HG03442 (cell line): Measurements from ENCODE around the gene UBE2G2.

Experiments
- ATAC-seq: cut with Tn5 transposase; IDR thresholded peaks from one replicate; pipeline ENCODE4 v1.9.1; 2021; ENCODE audit warnings: mild to moderate bottlenecking, moderate library complexity; ENCODE audit not compliant: unreplicated experiment

UBE2G2 gene

GRCh38 chr21:44732263-44732662, 69.4 kb downstream of the UBE2G2 start:
- ATAC-seq, result no peak

- ATAC-seq, result no peak
These were observed 70.6 kb downstream of the UBE2G2 start for GRCh38 chr21:44730951-44731579.

- ATAC-seq, result no peak
These were observed 71.6 kb downstream of the UBE2G2 start for GRCh38 chr21:44730028-44730395.

- no peak for ATAC-seq
These were observed 72.1 kb downstream of the UBE2G2 start for GRCh38 chr21:44729336-44730027.

- no peak for ATAC-seq
These were observed 72.9 kb downstream of the UBE2G2 start for GRCh38 chr21:44728716-44729115.

GRCh38 chr21:44727757-44728156, 73.9 kb downstream of the UBE2G2 start:
- ATAC-seq, result no peak

GRCh38 chr21:44727321-44727720, 74.3 kb downstream of the UBE2G2 start:
- no peak for ATAC-seq

- no peak for ATAC-seq
These were observed 74.8 kb downstream of the UBE2G2 start for GRCh38 chr21:44726826-44727225.

- ATAC-seq, result no peak
These were observed 76.7 kb downstream of the UBE2G2 start for GRCh38 chr21:44724926-44725325.

GRCh38 chr21:44724196-44724595, 77.4 kb downstream of the UBE2G2 start:
- no peak for ATAC-seq

- no peak for ATAC-seq
These were observed 78.2 kb downstream of the UBE2G2 start for GRCh38 chr21:44723177-44724131.

- ATAC-seq, result no peak
These were observed 78.9 kb downstream of the UBE2G2 start for GRCh38 chr21:44722731-44723130.

GRCh38 chr21:44720170-44720569, 81.5 kb downstream of the UBE2G2 start:
- ATAC-seq, result no peak
